ENCODE measurements around the gene NDEL1.

The NDEL1 gene

DNA sequence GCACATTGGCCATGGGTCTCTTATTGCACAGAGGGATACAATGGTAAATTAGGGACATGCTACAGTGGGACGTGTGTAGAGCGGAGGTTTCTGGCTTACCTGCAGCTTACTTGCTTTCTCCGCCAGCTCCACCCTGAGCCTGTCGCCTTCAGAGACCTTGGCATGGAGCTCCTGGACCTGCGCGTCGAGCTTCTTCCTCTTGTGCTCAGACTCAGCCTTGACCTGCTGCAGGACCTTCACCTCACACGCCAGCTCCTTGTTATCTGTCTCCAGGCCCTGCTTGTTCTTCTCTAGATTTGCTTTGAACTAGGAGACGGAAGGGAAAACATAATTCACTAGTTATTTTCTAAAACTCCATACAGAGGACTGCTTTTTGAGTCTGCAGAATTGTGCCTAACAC lies 63.5 kb downstream of the NDEL1 start (continued):
- no peak for TF ChIP-seq ZNF585B (tag by site-specific recombination; IDR thresholded peaks at IDR 0.05)

- no peak overlapping the region for H3K27ac ChIP-seq (ENCODE audit: extremely low read depth, low read depth, low read length)
- no peaks in the 10 kb centered on the region for H3K4me1 ChIP-seq (ENCODE audit: control insufficient read depth, insufficient read depth, low read length)
- TF ChIP-seq ZNF175 (tag by site-specific recombination; IDR thresholded peaks at IDR 0.05), result no peak
- TF ChIP-seq BCL11B (tag by site-specific recombination; IDR thresholded peaks at IDR 0.05; ENCODE audit: low read depth), result no peak
- TF ChIP-seq SCRT1 (tag by site-specific recombination; IDR thresholded peaks at IDR 0.05; ENCODE audit: borderline replicate concordance), result no peak
- TF ChIP-seq KLF1 (tag by site-specific recombination; IDR thresholded peaks at IDR 0.05), result no peak
- TF ChIP-seq ZNF335 (tag by site-specific recombination; conservative IDR thresholded peaks at IDR 0.05), result no peak
- TF ChIP-seq ZIC2 (tag by site-specific recombination; IDR thresholded peaks at IDR 0.05), result no peak
- TF ChIP-seq ZFP3 (tag by site-specific recombination; IDR thresholded peaks at IDR 0.05; ENCODE audit: low read depth), result no peak
- ChIA-PET POLR2A (no interaction called here), CTCF (no interaction called here)
- peaks cover 65 to 92% of the 10 kb centered on the region in 2 experiments for H3K36me3 ChIP-seq (ENCODE audit: control insufficient read depth in 2 of 2, insufficient read depth in 1 of 2, low read length in 2 of 2)
- H3K9me3 ChIP-seq (ENCODE audit: control insufficient read depth, insufficient read depth, low read depth, low read length), result no peaks in the 10 kb centered on the region
- no peak overlapping the region for H3K4me3 ChIP-seq (ENCODE audit: low read depth, low read length)
These were observed 63.9 kb downstream of the NDEL1 start for GRCh38 chr17:8499614-8500013.

- H3K4me1 ChIP-seq (ENCODE audit: control insufficient read depth, insufficient read depth, low read length), result no peaks in the 10 kb centered on the region
- CTCF ChIA-PET, result interaction anchor here (1.8 kb wide), 1 partner anchor 246 kb away, joined by 4 read pairs; no protein-coding TSS in a partner anchor
- no peak overlapping the region for H3K4me3 ChIP-seq (ENCODE audit: low read depth, low read length)
- TF ChIP-seq, protein P1, sequence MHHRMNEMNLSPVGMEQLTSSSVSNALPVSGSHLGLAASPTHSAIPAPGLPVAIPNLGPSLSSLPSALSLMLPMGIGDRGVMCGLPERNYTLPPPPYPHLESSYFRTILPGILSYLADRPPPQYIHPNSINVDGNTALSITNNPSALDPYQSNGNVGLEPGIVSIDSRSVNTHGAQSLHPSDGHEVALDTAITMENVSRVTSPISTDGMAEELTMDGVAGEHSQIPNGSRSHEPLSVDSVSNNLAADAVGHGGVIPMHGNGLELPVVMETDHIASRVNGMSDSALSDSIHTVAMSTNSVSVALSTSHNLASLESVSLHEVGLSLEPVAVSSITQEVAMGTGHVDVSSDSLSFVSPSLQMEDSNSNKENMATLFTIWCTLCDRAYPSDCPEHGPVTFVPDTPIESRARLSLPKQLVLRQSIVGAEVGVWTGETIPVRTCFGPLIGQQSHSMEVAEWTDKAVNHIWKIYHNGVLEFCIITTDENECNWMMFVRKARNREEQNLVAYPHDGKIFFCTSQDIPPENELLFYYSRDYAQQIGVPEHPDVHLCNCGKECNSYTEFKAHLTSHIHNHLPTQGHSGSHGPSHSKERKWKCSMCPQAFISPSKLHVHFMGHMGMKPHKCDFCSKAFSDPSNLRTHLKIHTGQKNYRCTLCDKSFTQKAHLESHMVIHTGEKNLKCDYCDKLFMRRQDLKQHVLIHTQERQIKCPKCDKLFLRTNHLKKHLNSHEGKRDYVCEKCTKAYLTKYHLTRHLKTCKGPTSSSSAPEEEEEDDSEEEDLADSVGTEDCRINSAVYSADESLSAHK (tag by site-specific recombination; IDR thresholded peaks at IDR 0.05), result no peak
- TF ChIP-seq ZNF416 (tag by site-specific recombination; IDR thresholded peaks at IDR 0.05), result no peak
- POLR2A ChIA-PET, result no interaction called here
- H3K36me3 ChIP-seq (ENCODE audit: control insufficient read depth in 2 of 2, insufficient read depth in 1 of 2, low read length in 2 of 2), result peaks cover 70 to 92% of the 10 kb centered on the region in 2 experiments
- no peak overlapping the region for H3K27ac ChIP-seq (ENCODE audit: extremely low read depth, low read depth, low read length)
- no peaks in the 10 kb centered on the region for H3K9me3 ChIP-seq (ENCODE audit: control insufficient read depth, insufficient read depth, low read depth, low read length)
These were observed 64.9 kb downstream of the NDEL1 start for GRCh38 chr17:8500609-8501008.

- H3K27ac ChIP-seq (ENCODE audit: extremely low read depth, low read depth, low read length), result no peak overlapping the region
- H3K9me3 ChIP-seq (ENCODE audit: control insufficient read depth, insufficient read depth, low read depth, low read length), result no peaks in the 10 kb centered on the region
- no peaks in the 10 kb centered on the region for H3K4me1 ChIP-seq (ENCODE audit: control insufficient read depth, insufficient read depth, low read length)
- no peak overlapping the region for H3K4me3 ChIP-seq (ENCODE audit: low read depth, low read length)
- CTCF ChIA-PET, result interaction anchor here (0.6 to 1.8 kb wide), 3 partner anchors 91 to 1874 kb away, joined by 4 to 7 read pairs (median 4); no protein-coding TSS in a partner anchor
- POLR2A ChIA-PET, result no interaction called here
- H3K36me3 ChIP-seq (ENCODE audit: control insufficient read depth in 2 of 2, insufficient read depth in 1 of 2, low read length in 2 of 2), result peaks cover 76 to 94% of the 10 kb centered on the region in 2 experiments
- TF ChIP-seq ZNF138 (tag by site-specific recombination; IDR thresholded peaks at IDR 0.05; ENCODE audit: borderline replicate concordance), result no peak
- TF ChIP-seq ZNF274 (IDR thresholded peaks at IDR 0.05; ENCODE audit: low read length), result no peak
- no peak for TF ChIP-seq ZNF274 (tag by site-specific recombination; IDR thresholded peaks at IDR 0.05; ENCODE audit: borderline replicate concordance)
- TF ChIP-seq REPIN1 (tag by site-specific recombination; IDR thresholded peaks at IDR 0.05; ENCODE audit: low read depth), result no peak
- no peak for TF ChIP-seq SP2 (tag by site-specific recombination; IDR thresholded peaks at IDR 0.05)
These were observed 66.4 kb downstream of the NDEL1 start for GRCh38 chr17:8502126-8502525.

DNA sequence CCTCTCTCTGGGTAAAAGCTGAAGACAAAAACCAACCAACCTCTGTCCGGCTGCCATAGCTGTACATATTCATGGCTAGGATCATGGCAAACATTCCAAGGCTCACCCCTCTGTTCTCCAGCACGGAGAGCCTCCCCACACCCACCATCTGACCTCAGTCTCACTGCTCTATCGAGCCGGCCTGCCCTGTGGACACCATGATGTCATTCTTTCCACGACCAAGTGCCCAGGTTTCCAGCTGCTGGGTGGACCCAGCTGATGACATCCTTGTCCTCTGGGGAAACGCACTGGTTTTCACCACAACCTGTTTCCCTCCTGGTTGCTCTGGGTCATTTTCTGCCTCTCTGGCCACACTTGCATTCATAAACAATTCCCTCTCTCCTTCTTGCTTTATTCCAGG lies 67.7 kb downstream of the NDEL1 start:
- H3K36me3 ChIP-seq (ENCODE audit: control insufficient read depth in 2 of 2, insufficient read depth in 1 of 2, low read length in 2 of 2), result peaks cover 75 to 97% of the 10 kb centered on the region in 2 experiments
- H3K9me3 ChIP-seq (ENCODE audit: control insufficient read depth, insufficient read depth, low read depth, low read length), result no peaks in the 10 kb centered on the region
- no peaks in the 10 kb centered on the region for H3K4me1 ChIP-seq (ENCODE audit: control insufficient read depth, insufficient read depth, low read length)
- ChIA-PET POLR2A (no interaction called here), CTCF (no interaction called here)
- no peak overlapping the region for H3K4me3 ChIP-seq (ENCODE audit: low read depth, low read length)
- H3K27ac ChIP-seq (ENCODE audit: extremely low read depth, low read depth, low read length), result no peak overlapping the region
- TF ChIP-seq ZNF394 (tag by site-specific recombination; IDR thresholded peaks at IDR 0.05; ENCODE audit: borderline replicate concordance), result no peak
- TF ChIP-seq, protein P2, sequence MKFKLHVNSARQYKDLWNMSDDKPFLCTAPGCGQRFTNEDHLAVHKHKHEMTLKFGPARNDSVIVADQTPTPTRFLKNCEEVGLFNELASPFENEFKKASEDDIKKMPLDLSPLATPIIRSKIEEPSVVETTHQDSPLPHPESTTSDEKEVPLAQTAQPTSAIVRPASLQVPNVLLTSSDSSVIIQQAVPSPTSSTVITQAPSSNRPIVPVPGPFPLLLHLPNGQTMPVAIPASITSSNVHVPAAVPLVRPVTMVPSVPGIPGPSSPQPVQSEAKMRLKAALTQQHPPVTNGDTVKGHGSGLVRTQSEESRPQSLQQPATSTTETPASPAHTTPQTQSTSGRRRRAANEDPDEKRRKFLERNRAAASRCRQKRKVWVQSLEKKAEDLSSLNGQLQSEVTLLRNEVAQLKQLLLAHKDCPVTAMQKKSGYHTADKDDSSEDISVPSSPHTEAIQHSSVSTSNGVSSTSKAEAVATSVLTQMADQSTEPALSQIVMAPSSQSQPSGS (tag by site-specific recombination; IDR thresholded peaks at IDR 0.05; ENCODE audit: low read depth), result peak; percentile 52; the same call in 1 of the 2 replicates
- TF ChIP-seq ZNF132 (tag by site-specific recombination; IDR thresholded peaks at IDR 0.05; ENCODE audit: borderline replicate concordance), result no peak

Measured in HEK293 (cell line).